KOPT-K1 (cell line): ENCODE results near the gene ERCC2.
"Not testable (repeated sequence)": the region's sequence is repeated elsewhere in the genome, so short reads cannot be mapped to it uniquely, and the experiment has no call there.

Experiments
- H3K27ac ChIP-seq: fragments of 200-600 bp; sonication (generic); 2 replicates; pipeline ENCODE4 v1.5.1; 2016; ENCODE audit warnings: antibody characterized with exemption, mild to moderate bottlenecking, low read depth, low read length; ENCODE audit not compliant: poor library complexity, severe bottlenecking
- H3K36me3 ChIP-seq: fragments of 200-600 bp; sonication (generic); 2 replicates; pipeline ENCODE4 v1.5.1; 2017; ENCODE audit warnings: antibody characterized with exemption, mild to moderate bottlenecking, low read length, moderate library complexity; ENCODE audit not compliant: insufficient read depth
- H3K9me3 ChIP-seq: fragments of 200-600 bp; sonication (generic); 2 replicates; pipeline ENCODE4 v1.5.1; 2017; ENCODE audit warnings: antibody characterized with exemption, low read length, mild to moderate bottlenecking; ENCODE audit not compliant: insufficient read depth, poor library complexity, severe bottlenecking

ERCC2 gene

DNA sequence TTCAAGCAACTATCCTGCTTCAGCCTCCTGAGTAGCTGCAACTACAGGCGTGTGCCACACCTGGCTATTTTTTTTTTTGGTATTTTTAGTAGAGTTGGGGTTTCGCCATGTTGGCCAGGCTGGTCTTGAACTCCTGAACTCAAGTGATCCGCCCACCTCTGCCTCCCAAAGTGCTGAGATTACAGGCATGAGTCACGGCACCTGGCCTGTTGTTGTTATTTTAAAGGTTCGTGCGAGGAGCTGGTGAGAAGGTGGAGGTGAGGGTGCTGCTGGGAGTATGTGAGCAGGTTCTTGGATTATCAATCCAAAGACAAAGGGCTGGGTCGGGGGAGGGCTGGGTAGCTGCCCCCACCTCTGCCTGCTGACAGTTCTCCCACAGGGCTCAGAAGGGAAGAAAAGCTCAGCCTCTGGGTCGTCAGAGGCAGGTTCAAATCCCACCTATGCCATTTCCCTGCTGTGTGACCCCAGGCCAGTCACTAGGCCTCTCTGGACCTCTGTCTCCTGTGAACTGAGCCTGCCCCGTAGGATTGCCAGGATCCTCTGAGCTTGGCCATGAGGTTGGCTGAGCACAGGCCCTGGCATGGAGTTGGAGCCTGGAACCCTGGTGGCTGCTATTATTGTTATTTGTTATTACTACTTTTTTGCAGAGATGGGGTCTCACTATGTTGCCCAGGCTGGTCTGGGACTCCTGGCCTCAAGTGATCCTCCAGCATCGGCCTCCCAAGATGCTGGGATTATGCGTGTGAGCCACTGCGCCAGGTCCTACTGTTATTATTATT lies 49.2 kb downstream of the ERCC2 start:
- Histone ChIP-seq H3K9me3 (no peaks in the 10 kb centered on the region), H3K36me3 (no peaks in the 10 kb centered on the region), H3K27ac (no peak overlapping the region)

DNA sequence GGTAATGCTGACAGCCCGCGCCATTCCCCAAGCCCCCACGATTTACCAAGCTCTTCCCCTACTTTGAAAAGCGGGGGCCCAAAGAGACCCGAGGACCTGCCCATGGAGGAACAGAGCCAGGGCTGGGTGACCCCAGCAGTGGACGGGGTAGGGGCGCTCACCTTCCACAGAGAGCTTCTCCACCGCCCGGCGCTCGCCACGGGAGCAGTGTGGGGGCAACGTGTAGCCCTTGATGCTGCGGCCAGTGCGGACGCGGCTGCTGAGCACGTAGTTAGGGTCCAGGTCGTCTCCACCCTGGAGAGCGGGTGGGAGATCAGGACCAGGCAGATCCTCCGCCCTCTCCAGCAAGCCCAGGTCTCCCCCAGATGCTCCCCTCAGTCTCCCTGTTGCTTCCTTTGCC lies 55.1 kb downstream of the ERCC2 start:
- no peaks in the 10 kb centered on the region for H3K9me3 ChIP-seq
- no peak overlapping the region for H3K27ac ChIP-seq
- H3K36me3 ChIP-seq = no peaks in the 10 kb centered on the region

DNA sequence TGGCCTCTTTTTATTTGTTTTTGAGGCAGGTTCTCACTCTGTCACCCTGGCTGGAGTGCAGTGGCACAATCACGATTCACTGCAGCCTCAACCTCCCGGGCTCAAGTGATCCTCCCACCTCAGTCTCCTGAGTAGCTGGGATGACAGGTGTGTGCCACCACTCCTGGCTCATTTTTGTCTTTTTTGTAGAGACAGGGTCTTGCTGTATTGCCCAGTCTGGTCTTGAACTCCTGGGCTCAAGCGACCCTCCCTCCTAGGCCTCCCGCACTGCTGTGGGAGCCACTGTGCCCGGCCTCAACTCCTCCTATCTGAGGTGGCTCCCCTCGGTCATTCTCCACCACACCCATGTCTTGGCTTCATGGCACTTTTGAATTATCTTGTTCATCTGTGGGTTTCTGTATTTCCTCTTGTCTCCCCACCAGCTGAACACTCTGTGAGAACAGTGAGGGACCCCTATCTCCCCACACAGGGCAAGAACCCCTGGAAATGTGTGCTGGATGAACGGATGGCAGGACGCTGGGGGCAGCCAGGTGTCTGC lies 55.6 kb downstream of the ERCC2 start:
- Histone ChIP-seq H3K36me3 (no peaks in the 10 kb centered on the region), H3K27ac (no peak overlapping the region), H3K9me3 (no peaks in the 10 kb centered on the region)

DNA sequence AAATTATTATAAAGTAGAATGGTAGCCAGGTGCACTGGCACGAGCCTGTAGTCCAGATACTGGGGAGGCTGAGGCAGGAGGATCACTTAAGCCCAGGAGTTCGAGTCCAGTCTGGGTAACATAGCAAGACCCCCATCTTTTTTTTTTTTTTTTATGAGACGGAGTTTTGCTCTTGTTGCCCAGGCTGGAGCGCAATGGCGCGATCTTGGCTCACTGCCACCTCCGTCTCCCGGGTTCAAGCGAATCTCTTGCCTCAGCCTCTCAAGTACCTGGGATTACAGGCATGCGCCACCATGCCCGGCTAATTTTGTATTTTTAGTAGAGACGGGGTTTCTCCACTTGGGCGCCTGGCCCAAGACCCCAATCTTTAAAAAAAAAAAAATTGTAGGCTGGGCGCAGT lies 58.1 kb downstream of the ERCC2 start:
- H3K27ac ChIP-seq, H3K9me3 ChIP-seq, H3K36me3 ChIP-seq: not testable (repeated sequence)

DNA sequence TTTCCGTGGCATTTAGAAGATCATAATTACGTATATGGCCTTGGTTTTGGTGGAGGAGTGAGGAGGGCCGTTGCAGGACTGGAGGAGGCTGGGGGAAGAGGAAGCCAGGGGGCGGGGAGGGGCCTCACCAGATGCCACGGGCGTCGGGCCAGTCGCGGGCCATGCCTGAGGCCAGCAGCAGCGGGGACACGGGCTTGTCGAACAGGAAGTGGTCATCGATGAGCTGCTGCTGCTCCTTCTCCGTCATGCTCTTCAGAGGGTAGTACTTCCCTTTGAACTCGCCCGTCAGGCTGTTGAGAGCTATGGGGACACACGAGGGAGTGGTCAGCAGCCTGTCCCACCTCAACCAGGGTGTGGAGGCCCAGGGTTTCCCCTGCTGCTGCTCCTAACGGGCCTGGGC lies 58.8 kb downstream of the ERCC2 start:
- no peak overlapping the region for H3K27ac ChIP-seq
- H3K36me3 ChIP-seq = no peaks in the 10 kb centered on the region
- no peaks in the 10 kb centered on the region for H3K9me3 ChIP-seq

DNA sequence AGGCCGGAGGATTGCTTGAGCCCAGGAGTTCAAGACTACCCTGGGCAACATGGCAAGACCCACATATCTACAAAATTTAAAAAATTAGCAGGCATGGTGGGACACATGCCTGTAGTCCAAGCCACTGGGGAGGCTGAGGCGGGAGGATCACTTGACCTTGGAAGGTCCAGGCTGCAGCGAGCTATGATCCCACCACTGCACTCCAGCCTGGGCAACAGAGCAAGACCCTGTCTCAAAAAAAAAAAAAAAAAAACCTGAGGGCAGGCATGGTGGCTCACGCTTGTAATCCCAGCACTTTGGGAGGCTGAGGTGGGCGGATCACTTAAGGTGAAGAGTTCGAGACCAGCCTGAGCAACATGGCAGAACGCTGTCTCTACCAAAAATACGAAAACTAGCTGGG lies 61.1 kb downstream of the ERCC2 start:
- H3K27ac ChIP-seq, H3K9me3 ChIP-seq: not testable (repeated sequence)

DNA sequence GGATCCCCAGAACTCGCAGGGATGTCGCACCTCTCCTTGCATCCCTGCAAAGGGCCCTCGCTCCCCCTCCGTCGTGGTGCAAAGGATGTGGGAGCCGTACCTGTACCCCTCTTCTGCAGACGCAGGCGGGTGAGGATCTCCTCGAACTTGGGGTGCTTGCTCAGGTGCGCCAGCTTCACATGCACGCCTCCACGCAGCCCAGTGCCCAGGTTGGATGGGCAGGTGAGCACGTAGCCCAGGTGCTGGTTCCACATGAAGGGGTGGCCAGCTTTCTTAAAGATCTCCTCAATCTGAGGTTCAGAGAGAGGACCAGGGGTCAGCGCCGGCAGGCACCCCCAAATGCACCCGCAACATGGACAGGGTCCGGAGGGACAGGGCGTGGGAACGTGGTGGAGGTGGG lies 63.0 kb downstream of the ERCC2 start:
- Histone ChIP-seq H3K9me3 (no peaks in the 10 kb centered on the region), H3K36me3 (no peaks in the 10 kb centered on the region), H3K27ac (no peak overlapping the region)

More for the DNA sequence above, 61.1 kb downstream of the ERCC2 start:
- not testable (repeated sequence) for H3K36me3 ChIP-seq

DNA sequence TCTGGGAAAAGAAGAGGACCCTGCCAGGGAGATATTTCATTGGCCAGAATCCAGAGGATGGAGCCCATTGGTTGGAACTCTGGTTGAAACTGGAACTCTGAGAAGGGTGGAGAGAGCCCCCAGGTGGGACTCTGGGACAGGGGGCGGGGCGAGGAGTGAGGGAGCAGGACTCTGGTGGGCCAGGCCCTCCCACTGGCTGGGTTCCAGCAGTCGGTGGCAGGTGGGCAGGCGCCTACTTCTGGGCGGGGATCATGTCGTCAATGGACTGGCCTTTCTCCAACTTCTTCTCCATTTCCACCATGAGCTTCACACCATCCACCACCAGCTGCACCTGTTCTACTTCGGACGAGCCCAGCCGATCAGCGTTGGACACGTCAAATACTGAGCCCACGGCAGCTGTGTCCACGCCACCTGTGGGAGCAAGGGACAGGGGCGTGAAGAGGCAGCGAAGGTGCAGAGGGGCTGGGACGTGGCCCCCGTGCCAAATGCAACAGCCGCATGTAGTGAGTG lies 63.8 kb downstream of the ERCC2 start:
- no peaks in the 10 kb centered on the region for H3K36me3 ChIP-seq
- no peak overlapping the region for H3K27ac ChIP-seq
- no peaks in the 10 kb centered on the region for H3K9me3 ChIP-seq

DNA sequence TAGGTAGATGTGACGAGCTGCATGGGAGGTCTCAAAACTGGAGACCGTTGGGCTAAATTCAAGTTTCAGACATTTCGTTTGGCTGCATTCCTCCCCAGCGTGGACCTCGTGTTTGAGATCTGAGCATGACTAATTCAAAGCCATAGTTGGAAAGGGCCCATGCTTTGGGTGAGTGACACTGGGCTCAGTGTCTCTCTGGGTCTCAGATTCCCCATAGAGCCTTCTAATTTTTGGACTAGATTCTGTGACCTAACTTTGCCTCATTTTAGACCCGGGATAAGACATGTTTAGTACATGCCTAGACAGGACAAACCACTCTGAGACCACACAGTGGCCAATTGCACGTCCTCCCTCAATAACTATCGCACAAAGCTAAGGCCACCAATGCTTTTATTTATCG lies 64.3 kb downstream of the ERCC2 start:
- H3K36me3 ChIP-seq = no peaks in the 10 kb centered on the region
- no peak overlapping the region for H3K27ac ChIP-seq
- no peaks in the 10 kb centered on the region for H3K9me3 ChIP-seq

DNA sequence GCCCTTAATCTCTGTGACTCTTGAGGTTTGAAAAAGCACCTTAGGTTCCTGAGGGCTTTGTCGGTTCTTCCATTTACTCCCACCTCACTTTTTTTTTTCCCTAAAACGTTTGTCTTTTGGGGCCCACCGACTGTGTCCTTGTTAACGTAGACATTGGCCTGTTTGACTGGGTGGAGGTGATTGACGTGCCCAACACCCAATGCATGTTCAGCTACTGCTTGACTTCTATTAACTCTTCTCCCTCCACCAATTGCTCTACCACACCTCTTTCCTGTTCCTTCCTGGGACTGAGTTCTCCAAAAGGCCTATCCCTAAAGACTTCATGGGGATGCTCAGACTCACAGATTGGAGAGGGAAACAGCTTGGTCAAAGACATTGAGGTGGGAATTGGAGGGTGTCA lies 65.0 kb downstream of the ERCC2 start:
- H3K27ac ChIP-seq = no peak overlapping the region

DNA sequence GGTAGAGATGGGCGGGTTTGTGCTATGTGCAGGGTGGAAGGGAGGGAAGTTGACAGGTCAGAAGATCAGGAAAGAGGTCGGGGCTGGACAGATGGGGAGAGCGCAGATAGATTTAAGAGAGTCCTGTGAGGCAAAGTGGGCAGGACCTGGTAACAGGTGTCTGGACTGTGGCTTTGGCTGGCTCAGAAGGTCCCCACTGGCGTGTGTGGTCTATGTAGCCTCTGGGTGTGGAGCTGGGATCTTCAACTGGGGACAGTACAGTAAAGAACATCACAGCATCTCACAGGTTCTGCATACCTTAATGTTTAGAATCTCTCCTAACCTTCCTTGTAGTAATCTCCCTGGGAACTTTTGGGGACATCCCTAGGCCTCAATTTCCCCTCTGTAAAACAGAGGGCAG lies 65.4 kb downstream of the ERCC2 start:
- H3K9me3 ChIP-seq = no peaks in the 10 kb centered on the region
- H3K27ac ChIP-seq = no peak overlapping the region
- H3K36me3 ChIP-seq = 0 out of 2 replicates have a peak, but pooled peaks cover under 1% of the 10 kb centered on the region

More for the DNA sequence above, 65.0 kb downstream of the ERCC2 start:
- no peaks in the 10 kb centered on the region for H3K9me3 ChIP-seq
- no peaks in the 10 kb centered on the region for H3K36me3 ChIP-seq

DNA sequence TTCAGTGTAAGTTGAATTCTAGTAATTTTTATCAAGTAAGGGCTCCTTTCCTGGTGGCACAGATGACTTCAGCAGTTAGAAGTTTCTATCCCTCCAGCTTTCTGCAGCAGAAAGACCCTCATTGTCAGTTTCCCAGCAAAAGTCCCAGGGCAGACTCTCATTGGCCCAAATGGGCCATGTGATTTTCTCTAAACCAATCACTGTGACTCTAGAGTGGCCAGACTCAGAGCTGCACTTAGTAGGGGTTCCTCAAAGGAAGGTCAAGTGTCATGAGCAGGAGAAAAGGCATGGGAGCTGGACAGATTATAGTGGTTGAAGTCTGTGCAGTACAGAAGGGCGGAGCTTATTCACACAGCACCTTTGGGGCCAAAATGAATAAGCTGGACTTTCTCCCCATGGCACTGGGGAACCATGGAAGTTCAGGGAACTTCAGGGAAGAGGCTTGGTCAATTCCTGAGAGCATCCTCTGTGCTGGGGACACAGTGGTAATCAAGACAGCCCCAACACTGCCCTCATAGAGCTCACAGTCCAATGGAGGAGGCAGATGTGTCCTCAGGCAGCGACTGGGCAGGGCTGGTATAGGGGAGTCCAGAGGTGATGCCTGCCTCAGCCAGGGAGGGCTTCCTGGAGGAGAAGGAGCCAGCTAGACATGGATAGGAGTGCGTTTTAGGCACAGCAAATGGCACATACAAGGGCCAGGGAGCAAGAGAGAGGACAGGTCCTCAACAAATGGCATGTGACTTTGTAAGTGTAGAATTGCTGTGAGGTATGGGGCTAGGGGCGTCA lies 66.0 kb downstream of the ERCC2 start:
- no peaks in the 10 kb centered on the region for H3K9me3 ChIP-seq
- H3K27ac ChIP-seq = no peak overlapping the region
- peaks cover 5% of the 10 kb centered on the region; the same call in 1 of the 2 replicates for H3K36me3 ChIP-seq

DNA sequence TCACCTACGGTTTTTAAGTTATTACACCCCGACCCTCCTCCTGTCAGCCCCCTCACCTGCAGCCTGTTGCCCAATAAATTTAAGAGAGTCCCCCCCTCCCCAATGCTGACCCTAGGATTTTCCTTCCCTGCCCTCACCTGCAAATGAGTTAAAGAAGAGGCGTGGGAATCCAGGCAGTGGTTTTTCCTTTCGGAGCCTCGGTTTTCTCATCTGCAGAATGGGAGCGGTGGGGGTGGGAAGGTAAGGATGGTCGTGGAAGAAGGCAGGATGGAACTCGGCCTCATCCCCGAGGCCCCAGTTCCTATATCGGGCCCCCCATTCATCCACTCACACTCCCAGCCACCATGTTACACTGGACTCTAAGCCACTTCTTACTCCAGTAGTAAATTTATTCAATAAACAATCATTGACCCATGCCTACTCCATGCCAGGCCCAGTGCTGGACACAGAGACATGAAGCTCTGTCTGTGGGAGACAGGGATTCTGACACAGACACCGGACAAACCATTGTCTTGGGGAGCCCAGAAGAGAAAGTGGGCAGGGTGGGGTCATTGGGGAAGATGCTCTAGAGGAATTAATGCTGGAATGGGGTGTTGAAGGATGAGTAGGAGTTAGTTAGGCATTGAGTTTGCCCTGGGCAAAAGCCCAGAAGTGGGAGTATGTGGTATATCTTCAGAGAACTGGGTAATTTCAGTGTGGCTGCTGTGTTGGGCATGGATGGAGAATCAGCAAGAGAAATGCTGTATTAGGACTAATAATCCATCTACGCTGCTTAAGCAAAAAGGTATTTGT lies 66.9 kb downstream of the ERCC2 start:
- no peak overlapping the region for H3K27ac ChIP-seq
- no peaks in the 10 kb centered on the region for H3K9me3 ChIP-seq
- peaks cover 5% of the 10 kb centered on the region; the same call in 1 of the 2 replicates for H3K36me3 ChIP-seq

DNA sequence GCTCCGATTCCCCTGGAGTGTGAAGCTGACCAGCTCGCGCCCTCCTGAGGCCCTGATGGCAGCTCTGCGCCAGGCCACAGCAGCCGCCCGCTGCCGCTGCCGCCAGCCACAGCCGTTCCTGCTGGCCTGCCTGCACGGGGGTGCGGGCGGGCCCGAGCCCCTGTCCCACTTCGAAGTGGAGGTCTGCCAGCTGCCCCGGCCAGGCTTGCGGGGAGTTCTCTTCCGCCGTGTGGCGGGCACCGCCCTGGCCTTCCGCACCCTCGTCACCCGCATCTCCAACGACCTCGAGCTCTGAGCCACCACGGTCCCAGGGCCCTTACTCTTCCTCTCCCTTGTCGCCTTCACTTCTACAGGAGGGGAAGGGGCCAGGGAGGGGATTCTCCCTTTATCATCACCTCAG lies 68.0 kb downstream of the ERCC2 start:
- Histone ChIP-seq H3K36me3 (peaks cover 6% of the 10 kb centered on the region; the same call in 1 of the 2 replicates), H3K9me3 (no peaks in the 10 kb centered on the region), H3K27ac (no peak overlapping the region)
